CMK (cell line): ENCODE data around the gene ATAD1.
"Not testable (repeated sequence)": the region's sequence is repeated elsewhere in the genome, so short reads cannot be mapped to it uniquely, and the experiment has no call there.

Source experiments
- DNase-seq: peaks from one replicate; pipeline ENCODE4 v3.0.0-alpha.2; 2010; ENCODE audit warnings: low read depth

The ATAD1 gene

GRCh38 chr10:87753995-87754866, 63.8 kb downstream of the ATAD1 start:
- no peak for DNase-seq

GRCh38 chr10:87752566-87752965, 65.5 kb downstream of the ATAD1 start:
- DNase-seq = no peak

DNA sequence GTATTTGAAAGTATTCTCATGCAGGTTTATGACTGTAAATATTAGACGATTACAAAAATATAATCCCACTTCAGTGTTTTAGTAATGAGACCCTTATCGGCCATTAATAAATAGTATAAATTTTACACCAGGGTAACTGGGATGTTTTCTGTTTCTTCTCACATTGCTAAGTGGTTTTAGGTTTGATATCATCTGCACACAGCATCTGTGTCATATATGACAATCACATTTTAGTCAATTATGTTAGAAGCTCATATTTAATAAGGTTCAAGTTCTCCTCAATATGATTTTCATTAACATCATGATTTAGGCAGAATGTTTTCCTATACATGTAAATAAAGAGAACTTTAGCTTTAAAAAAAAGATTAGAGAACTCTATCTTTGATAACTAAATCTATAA, 66.8 kb downstream of the ATAD1 start:
- no peak for DNase-seq

GRCh38 chr10:87750817-87751216, 67.2 kb downstream of the ATAD1 start:
- DNase-seq = no peak

GRCh38 chr10:87750001-87750671, 67.9 kb downstream of the ATAD1 start:
- DNase-seq = no peak

DNA sequence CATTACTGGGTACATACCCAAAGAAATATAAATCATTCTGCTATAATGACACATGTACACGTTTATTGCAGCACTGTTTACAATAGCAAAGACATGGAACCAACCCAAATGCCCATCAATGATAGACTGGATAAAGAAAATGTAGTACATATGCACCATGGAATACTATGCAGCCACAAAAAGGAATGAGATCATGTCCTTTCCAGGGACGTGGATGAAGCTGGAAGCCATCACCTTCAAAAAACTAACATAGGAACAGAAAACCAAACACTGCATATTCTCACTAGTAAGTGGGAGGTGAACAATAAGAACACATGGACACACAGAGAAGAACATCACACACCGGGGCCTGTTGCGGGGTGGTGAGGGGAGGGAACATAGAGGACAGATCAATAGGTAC, 69.8 kb downstream of the ATAD1 start:
- not testable (repeated sequence) for DNase-seq

DNA sequence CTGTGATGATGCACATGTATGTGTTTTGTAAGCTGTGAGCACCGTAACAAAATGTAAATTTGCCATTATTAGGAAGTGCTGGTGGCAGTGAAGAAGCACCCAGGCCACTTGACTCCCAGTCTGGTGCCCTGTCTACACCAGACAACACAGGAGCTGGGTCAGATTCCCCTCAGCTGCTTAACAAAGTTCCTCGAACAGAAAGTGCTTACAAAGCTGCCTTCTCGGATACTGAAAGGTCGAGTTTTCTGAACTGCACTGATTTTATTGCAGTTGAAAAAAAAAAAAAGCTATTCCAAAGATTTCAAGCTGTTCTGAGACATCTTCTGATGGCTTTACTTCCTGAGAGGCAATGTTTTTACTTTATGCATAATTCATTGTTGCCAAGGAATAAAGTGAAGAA, 71.1 kb downstream of the ATAD1 start:
- no peak for DNase-seq

- no peak for DNase-seq
Measured at GRCh38 chr10:87744606-87745005, 73.4 kb downstream of the ATAD1 start.

- DNase-seq = not testable (repeated sequence)
Measured at GRCh38 chr10:87742992-87743610, 74.9 kb downstream of the ATAD1 start.

- DNase-seq = no peak
Measured at GRCh38 chr10:87740254-87740655, 77.8 kb downstream of the ATAD1 start.

DNA sequence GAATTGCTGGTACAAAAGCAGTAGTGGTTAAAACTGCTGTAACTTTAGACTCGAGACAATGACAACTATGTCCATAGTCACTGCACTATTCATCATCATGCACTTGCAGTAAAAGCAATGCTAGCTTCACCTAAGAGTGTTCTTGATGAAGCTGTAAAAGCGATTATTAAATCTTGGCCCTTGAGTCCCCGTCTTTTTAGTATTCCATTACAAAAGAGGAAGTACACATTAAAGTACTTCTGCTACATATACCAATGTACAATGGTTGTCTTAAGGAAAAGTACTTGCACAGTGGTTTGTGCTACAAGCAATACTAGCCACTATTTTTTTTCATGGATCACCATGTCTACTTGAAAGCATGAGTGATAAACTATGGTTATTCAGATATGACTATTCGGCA, 78.3 kb downstream of the ATAD1 start:
- DNase-seq = no peak

DNA sequence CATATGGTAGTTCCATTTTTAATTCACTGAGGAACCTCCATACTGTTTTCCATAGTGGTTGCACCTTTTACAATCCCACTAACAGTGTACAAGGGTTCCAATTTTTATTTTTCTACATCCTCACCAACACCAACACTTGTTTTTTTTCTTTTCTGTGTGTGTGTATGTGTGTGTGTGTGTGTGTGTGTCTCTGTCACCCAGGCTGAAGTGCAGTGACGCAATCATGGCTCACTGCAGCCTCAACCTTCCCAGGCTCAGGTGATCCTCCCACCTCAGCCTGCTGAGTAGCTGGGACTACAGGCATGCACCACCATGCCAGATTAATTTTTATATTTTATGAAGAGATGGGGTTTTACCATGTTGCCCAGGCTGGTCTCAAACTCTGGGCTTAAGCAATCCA, 79.8 kb downstream of the ATAD1 start:
- DNase-seq = not testable (repeated sequence)

- no peak for DNase-seq
Measured at GRCh38 chr10:87734987-87735827, 82.8 kb downstream of the ATAD1 start.

DNA sequence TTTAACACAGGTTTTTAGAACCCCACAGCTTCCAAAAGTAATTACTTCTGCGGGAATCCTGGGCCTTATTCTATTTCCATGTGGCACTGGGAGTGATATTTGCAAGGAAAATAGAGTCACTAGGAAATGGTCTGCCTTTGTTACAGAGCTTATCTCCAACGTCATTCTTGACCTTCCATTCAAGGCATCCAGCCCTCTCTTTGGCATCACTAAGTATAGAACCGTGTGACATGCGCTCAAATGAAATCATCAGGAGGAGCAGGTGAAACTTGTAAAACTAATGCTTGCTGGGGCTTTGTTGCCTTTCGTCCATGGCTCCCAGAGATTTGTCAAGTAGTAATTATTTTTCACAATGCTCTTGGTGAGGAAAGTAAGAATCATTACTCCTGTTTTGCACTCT, 84.9 kb downstream of the ATAD1 start:
- no peak for DNase-seq

- no peak for DNase-seq
Measured at GRCh38 chr10:87729940-87730339, 88.1 kb downstream of the ATAD1 start.

DNA sequence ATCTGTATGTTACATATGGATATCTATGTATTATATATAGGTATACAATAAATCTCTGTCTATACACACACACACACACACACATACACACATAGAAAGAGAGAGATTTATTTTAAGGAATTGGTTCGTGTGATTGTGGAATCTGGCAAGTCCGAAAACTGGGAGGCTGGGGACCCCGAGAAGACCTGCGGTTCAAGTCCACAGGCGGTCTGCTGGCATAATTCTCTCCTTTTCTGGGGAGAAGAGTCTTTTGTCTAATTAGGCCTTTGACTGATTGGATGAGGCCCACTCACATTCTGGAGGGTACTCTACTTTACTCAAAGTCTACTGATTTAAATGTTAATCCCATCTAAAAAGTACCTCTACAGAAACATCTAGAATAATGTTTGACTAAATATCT, 93.2 kb downstream of the ATAD1 start:
- no peak for DNase-seq

GRCh38 chr10:87723500-87723899, 94.5 kb downstream of the ATAD1 start:
- no peak for DNase-seq

DNA sequence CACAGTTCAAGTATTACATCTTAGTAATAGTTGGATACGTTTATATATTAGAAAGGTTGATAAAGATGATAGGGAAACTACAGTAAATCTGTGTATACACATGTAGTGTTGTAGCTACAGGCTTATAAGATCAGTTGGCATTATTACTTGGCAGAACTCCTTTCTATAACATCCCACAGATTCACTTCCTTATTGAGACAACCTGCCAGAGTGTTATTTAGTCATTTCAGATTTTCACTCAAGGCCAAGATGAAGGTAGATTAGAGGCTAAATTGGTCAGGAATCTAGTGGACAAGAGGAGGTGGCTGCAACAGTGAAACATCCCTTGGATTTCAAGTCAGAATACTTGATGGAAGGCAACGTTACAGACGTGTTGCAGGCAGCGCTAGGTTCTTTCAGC, 95.3 kb downstream of the ATAD1 start:
- no peak for DNase-seq

- DNase-seq = no peak
Measured at GRCh38 chr10:87721781-87722180, 96.2 kb downstream of the ATAD1 start.

GRCh38 chr10:87720665-87721064, 97.4 kb downstream of the ATAD1 start:
- no peak for DNase-seq

DNA sequence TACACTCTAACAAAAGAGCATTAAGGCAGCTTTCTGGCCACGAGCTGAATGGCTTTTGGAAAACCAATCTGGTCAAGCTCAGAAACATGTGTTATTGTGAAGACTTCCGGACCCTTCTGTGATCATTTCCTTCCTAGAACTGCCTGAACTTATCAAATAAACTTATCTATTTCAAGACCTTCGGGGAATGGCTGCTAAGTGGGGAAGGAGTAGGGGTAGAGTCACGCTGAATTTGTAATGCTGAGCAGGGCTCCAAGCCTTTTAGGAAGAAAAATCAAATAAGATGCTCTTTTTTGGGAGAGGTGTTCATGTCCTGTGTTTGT, 101.7 kb downstream of the ATAD1 start:
- no peak for DNase-seq
